ENCODE measurements around the gene NPHP4.

GRCh38 chr1:5953386-5953785, 38.8 kb downstream of the NPHP4 start:
- TF ChIP-seq CTCF (IDR thresholded peaks at IDR 0.05 in 2 of 3, conservative IDR thresholded peaks at IDR 0.05 in 1 of 3; ENCODE audit: borderline replicate concordance in 1 of 3, insufficient read depth in 1 of 3, low read depth in 2 of 3, low read length in 2 of 3) (no peak), POLR2A (IDR thresholded peaks at IDR 0.05; ENCODE audit: borderline replicate concordance, extremely low read depth, insufficient read depth, insufficient read length) (no peak), ZBTB33 (IDR thresholded peaks at IDR 0.05; ENCODE audit: extremely low read depth, insufficient replicate concordance, low read length) (no peak), CEBPB (IDR thresholded peaks at IDR 0.05; ENCODE audit: low read depth) (no peak), EZH2 (IDR thresholded peaks at IDR 0.05) (no peak), SIN3A (IDR thresholded peaks at IDR 0.05; ENCODE audit: low read depth) (no peak)
